GM18907 (cell line): ENCODE measurements around the gene CYP4A22.
"Not testable (repeated sequence)": the region's sequence is repeated elsewhere in the genome, so short reads cannot be mapped to it uniquely, and the experiment has no call there.

Source experiments
- ATAC-seq: cut with Tn5 transposase; IDR thresholded peaks from one replicate; pipeline ENCODE4 v1.9.1; 2021; ENCODE audit warnings: mild to moderate bottlenecking, moderate library complexity; ENCODE audit not compliant: unreplicated experiment

Gene CYP4A22, protein sequence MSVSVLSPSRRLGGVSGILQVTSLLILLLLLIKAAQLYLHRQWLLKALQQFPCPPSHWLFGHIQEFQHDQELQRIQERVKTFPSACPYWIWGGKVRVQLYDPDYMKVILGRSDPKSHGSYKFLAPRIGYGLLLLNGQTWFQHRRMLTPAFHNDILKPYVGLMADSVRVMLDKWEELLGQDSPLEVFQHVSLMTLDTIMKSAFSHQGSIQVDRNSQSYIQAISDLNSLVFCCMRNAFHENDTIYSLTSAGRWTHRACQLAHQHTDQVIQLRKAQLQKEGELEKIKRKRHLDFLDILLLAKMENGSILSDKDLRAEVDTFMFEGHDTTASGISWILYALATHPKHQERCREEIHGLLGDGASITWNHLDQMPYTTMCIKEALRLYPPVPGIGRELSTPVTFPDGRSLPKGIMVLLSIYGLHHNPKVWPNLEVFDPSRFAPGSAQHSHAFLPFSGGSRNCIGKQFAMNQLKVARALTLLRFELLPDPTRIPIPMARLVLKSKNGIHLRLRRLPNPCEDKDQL

GRCh38 chr1:47137198-47137597 lies at the start of gene CYP4A22:
TSS of gene CYP4A22 (plus strand) at chr1:47137441. CDS start at chr1:47137486, 45 bp downstream.
- no peak for ATAC-seq

- not testable (repeated sequence) for ATAC-seq
These were observed 47.9 kb upstream of the CYP4A22 start for GRCh38 chr1:47089356-47089755.

GRCh38 chr1:47091476-47091875 lies 45.8 kb upstream of the CYP4A22 start:
- not testable (repeated sequence) for ATAC-seq

- no peak for ATAC-seq
These were observed 32.4 kb upstream of the CYP4A22 start for GRCh38 chr1:47104816-47105215.

GRCh38 chr1:47106792-47107191 lies 30.4 kb upstream of the CYP4A22 start:
- ATAC-seq, result no peak

GRCh38 chr1:47107851-47108574 lies 29.2 kb upstream of the CYP4A22 start:
- not testable (repeated sequence) for ATAC-seq

DNA sequence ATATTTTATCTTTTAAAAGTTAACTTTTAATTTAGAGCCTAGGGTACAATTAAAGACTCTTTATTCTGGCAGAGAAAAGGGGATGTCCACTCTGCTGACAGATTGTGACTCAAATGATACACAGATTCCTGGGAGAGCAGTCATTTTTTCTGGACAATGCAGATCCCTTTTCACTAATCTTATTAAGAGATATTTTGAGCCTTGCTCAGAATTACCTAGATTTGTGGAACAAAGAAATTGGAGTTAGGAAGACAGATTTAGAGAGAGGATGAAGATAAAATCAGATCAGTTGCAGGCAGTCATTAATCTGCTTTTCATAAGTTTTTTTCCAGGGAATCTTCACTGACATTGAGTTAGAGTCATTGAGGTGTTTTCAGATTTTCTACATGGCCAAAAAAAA lies 27.8 kb upstream of the CYP4A22 start:
- not testable (repeated sequence) for ATAC-seq

GRCh38 chr1:47113178-47113577 lies 24.1 kb upstream of the CYP4A22 start:
- no peak for ATAC-seq

GRCh38 chr1:47121039-47121438 lies 16.2 kb upstream of the CYP4A22 start:
- ATAC-seq, result not testable (repeated sequence)

- not testable (repeated sequence) for ATAC-seq
These were observed 12.4 kb upstream of the CYP4A22 start for GRCh38 chr1:47124834-47125233.

DNA sequence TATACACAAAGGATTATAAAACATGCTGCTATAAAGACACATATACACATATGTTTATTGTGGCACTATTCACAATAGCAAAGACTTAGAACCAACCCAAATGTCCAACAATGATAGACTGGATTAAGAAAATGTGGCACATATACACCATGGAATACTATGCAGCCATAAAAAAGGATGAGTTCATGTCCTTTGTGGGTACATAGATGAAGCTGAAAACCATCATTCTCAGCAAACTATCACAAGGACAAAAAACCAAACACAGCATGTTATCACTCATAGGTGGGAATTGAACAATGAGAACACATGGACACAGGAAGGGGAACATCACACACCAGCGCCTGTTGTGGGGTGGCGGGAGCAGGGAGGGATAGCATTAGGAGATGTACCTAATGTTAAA lies 10.2 kb upstream of the CYP4A22 start:
- ATAC-seq, result not testable (repeated sequence)

DNA sequence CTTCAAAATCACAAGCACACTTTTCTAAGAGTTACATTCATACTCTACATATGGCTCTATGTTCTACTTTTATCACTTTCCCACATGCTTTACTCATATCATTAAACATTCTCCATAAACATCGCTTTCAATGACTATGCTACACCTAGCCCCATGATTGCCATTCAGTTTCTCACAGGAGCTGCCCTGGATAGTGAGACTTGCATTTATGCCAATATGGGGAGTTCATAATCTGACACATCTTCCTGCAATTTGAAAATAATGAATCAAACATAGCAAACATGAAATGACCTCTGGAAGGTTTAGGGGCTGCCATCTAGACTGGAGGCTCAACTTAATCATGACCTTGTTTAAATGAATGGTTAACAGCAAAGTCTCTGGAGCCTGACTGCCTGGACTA lies 9.0 kb upstream of the CYP4A22 start:
- no peak for ATAC-seq

DNA sequence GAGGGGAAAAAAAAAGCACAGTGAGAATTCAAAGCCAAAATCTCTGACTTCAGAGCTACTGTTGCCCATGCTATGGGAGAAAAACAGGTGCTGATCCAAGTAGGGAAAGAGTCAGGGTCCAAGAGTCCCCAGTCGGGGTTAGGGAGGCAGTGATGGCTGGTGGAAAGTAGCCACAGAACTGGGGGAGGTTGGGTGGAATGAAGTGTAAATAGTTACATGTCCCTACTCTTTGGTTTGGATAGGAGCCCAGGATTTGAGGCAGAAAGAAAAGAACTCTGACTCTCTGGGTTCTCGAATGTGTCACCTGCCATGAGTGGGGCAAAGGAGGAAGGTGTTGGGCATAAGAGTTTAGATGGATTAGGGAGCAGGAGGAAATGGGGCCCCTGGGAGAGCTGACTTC lies 8.4 kb upstream of the CYP4A22 start:
- not testable (repeated sequence) for ATAC-seq

DNA sequence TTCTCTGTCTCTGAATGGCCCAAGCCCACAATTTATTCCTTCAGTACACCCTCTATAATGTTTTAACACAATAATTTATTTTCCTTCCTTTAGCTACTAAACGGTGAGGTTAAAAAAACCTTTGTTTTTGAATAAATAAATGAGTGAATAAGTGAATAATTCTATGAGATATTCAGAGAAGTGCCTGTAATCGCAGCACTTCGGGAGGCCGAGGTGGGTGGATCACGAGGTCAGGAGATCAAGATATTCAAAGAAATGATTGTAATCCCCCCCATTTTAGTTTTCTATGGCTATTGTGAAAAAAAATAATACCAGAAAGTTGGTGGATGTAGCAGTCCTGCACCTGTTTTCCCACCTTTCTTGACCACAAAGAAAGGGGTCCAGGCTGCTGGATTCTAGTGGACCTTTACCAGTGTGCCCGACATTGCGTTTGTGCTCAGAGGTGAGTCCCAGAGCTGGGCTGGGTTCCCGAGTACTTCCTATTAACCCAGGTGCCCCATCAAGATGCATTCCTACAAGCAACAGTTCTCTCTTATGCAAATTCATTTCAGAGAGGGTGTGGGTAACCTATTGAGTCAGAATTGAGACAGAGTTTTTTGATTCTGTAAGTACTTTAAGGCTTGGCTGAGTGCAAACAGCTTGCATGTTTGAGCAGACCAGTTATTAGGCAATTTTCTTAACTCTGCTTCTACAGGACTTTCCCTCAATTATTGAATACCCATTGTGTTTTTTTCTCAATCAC lies 7.6 kb upstream of the CYP4A22 start:
- not testable (repeated sequence) for ATAC-seq

GRCh38 chr1:47132665-47133064 lies 4.6 kb upstream of the CYP4A22 start:
- ATAC-seq, result not testable (repeated sequence)

- no peak for ATAC-seq
These were observed 829 bp downstream of the CYP4A22 start for GRCh38 chr1:47137925-47138615.

DNA sequence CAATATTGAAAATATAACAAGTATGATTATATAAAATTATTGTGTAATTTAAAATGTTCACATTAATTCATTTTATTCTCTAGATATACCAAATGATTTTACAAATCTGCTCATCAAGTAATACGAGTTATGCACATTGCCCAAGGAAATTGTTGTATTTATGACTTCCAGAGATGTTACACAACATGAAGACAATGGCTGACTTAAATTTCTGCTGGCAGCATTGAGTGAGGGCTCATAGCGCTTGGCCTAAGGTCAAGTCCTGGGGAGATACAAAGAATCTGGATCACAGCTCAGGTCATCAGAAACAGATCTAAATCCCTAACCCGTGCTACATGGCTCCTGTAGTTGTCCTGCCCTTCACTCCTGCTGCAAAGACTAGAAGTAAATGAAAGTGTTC lies 3.1 kb downstream of the CYP4A22 start:
- not testable (repeated sequence) for ATAC-seq

- ATAC-seq, result not testable (repeated sequence)
These were observed 6.4 kb downstream of the CYP4A22 start for GRCh38 chr1:47143654-47144053.

DNA sequence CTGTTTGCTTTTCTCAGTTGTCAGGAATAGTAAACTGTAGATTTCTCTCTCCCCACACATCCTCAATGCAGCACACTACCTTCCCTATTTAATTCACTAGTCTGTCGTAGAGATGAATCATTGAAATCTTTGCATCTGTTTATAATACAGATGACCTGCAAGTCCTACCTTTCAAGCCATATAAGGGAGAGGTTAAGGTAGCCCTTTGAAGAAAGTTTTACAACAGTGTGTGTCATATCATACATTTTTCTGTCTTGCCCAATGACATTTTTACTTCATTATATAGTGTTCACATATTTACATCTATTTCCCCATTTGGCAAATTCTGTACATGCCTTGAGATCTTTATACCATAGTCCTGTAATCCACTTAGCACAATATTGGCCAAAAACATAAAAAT lies 9.3 kb downstream of the CYP4A22 start:
- not testable (repeated sequence) for ATAC-seq

- no peak for ATAC-seq
These were observed 10.0 kb downstream of the CYP4A22 start for GRCh38 chr1:47147047-47147785.
